SKM-1 treated with dmso at 0.1 percent for 144 hours (cell line): ENCODE measurements around the gene ST8SIA3.

ENCODE experiments used
- DNase-seq: peaks from one replicate; lab custom pipeline; 2025; ENCODE audit not compliant: unreplicated experiment; lab: John Stamatoyannopoulos, UW

Gene ST8SIA3

GRCh38 chr18:57352271-57352701, at the start of gene ST8SIA3:
ST8SIA3 (plus strand) TSS chr18:57352557; CDS start chr18:57352847, 290 bp downstream.
- no peak for DNase-seq

GRCh38 chr18:57311472-57311871, 40.9 kb upstream of the ST8SIA3 start:
- DNase-seq = no peak

- no peak for DNase-seq
These were observed 39.8 kb upstream of the ST8SIA3 start for GRCh38 chr18:57312346-57313144.

- no peak for DNase-seq
These were observed 31.8 kb upstream of the ST8SIA3 start for GRCh38 chr18:57320603-57321002.

GRCh38 chr18:57325491-57326166, 26.7 kb upstream of the ST8SIA3 start:
- no peak for DNase-seq

- no peak for DNase-seq
These were observed 25.5 kb upstream of the ST8SIA3 start for GRCh38 chr18:57326718-57327323.

GRCh38 chr18:57328665-57329064, 23.7 kb upstream of the ST8SIA3 start:
- no peak for DNase-seq

GRCh38 chr18:57329856-57330255, 22.5 kb upstream of the ST8SIA3 start:
- no peak for DNase-seq

- no peak for DNase-seq
These were observed 20.6 kb upstream of the ST8SIA3 start for GRCh38 chr18:57331718-57332117.

- no peak for DNase-seq
These were observed 18.4 kb upstream of the ST8SIA3 start for GRCh38 chr18:57333940-57334339.

- DNase-seq = no peak
These were observed 18.0 kb upstream of the ST8SIA3 start for GRCh38 chr18:57334383-57334782.

- no peak for DNase-seq
These were observed 16.0 kb upstream of the ST8SIA3 start for GRCh38 chr18:57336343-57336742.

- DNase-seq = no peak
These were observed 14.5 kb upstream of the ST8SIA3 start for GRCh38 chr18:57337890-57338289.

GRCh38 chr18:57343833-57344232, 8.5 kb upstream of the ST8SIA3 start:
- DNase-seq = no peak

GRCh38 chr18:57346876-57347275, 5.5 kb upstream of the ST8SIA3 start:
- DNase-seq = no peak

- no peak for DNase-seq
These were observed 4.6 kb upstream of the ST8SIA3 start for GRCh38 chr18:57347784-57348183.

GRCh38 chr18:57352761-57353136, 392 bp downstream of the ST8SIA3 start:
- DNase-seq = no peak

- DNase-seq = no peak
These were observed 981 bp downstream of the ST8SIA3 start for GRCh38 chr18:57353137-57353939.

- no peak for DNase-seq
These were observed 1.6 kb downstream of the ST8SIA3 start for GRCh38 chr18:57353940-57354461.

GRCh38 chr18:57359433-57359832, 7.1 kb downstream of the ST8SIA3 start:
- no peak for DNase-seq

GRCh38 chr18:57362714-57363113, 10.4 kb downstream of the ST8SIA3 start:
- no peak for DNase-seq
